A172 (cell line): ENCODE measurements around the gene SVEP1. TPM values are rescaled to one million over a fixed set of nuclear protein-coding genes. Genes with fewer than 3 reads are reported as not detected.

Experiments
- DNase-seq: peaks from one replicate; pipeline ENCODE4 v3.0.0-alpha.2; 2015; ENCODE audit warnings: low spot score
- total RNA-seq: library from RNA; depleted of rRNA; stranded (reverse); fragments of >200 nt; shearing (Covaris generic); gene quantifications from 2 replicates; pipeline ENCODE4 v1.2.3, GENCODE V29; 2014

The SVEP1 gene
- total RNA-seq, 1 experiment from 2014 or later: not detected

DNA sequence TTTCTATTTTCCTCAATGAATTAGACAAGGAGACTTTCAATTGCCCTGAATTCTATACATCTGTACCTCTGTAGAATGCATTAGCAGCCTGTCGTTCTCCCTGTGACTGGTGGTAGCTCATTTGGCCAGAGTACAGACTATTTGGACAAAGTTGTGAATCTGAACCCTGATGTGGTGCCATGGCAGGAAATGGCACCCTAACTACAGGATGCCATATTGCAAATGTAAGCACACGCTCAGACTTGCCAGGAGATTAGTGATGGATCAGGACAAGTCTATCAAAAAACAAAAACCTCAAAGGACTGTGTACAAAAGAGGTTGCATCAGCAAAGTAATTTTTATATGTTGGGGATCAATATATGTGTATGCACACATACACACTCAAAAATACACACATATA, 58.3 kb downstream of the SVEP1 start:
- DNase-seq: no peak

GRCh38 chr9:110520120-110520701, 59.3 kb downstream of the SVEP1 start:
- no peak for DNase-seq

- no peak for DNase-seq
Observed at GRCh38 chr9:110517483-110517882, 62.1 kb downstream of the SVEP1 start.

DNA sequence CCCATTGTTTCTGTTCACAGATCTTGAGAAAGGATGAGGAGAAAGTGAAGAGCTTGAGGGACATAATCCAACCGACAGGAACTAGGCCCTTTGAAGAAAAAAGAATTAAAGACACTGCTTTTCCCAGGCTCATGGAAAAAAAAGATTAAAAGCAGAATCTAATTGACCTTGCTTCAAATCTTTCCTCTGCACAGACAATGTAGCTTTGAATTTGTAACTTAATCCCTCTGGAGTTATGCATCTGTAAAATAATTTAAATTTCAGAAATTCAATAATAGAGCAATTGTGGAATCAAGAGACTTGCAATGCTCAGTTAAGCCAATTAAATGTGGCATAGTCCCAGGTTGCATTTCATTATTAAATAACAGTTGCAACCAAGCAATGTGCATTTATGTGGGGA, 64.6 kb downstream of the SVEP1 start:
- no peak for DNase-seq

DNA sequence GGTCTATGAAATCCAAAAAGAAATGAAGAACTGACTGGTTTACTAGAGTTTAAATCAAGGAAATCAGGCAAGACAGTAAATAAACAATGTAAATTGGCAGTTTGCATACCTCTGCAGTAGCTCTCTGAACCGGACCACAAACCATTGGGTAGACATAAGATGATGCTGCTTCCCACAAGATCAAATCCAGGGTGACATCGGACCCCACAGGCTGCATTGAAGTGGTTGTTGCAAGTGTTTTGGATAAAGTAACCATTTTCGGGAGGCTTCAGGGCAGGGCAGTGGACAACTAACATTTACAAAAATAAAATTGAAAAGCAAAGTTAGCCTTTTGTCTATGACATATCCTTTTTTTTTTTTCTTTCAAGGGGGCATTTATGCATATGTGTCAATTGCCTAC, 66.7 kb downstream of the SVEP1 start:
- DNase-seq: no peak

GRCh38 chr9:110509792-110510191, 69.7 kb downstream of the SVEP1 start:
- no peak for DNase-seq

- DNase-seq: no peak
Observed at GRCh38 chr9:110502842-110503241, 76.7 kb downstream of the SVEP1 start.

- DNase-seq: no peak
Observed at GRCh38 chr9:110499608-110500007, 79.9 kb downstream of the SVEP1 start.

- no peak for DNase-seq
Observed at GRCh38 chr9:110487196-110487595, 92.3 kb downstream of the SVEP1 start.

GRCh38 chr9:110486218-110486617, 93.3 kb downstream of the SVEP1 start:
- DNase-seq: no peak

DNA sequence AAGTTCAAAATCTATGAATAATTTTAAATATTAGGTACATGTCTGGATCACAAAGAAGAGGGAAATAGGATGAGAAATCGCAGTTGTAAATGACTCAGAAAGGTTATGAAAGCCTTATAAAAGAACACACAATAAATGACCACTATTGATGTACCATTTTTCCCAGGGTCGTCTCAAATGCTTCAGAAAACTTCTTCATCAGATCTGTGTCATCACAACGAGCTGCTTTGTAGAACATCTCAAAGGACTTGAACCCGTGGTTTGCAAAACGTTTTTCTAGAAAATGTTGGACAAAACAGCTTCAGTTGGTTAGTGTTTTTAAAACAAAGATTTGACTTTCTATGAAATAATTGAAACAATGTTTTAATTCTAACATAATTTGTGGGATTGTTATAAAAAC, 100.1 kb downstream of the SVEP1 start:
- DNase-seq: no peak

GRCh38 chr9:110476251-110476650, 103.3 kb downstream of the SVEP1 start:
- DNase-seq: no peak

- DNase-seq: no peak
Observed at GRCh38 chr9:110472111-110472510, 107.4 kb downstream of the SVEP1 start.

DNA sequence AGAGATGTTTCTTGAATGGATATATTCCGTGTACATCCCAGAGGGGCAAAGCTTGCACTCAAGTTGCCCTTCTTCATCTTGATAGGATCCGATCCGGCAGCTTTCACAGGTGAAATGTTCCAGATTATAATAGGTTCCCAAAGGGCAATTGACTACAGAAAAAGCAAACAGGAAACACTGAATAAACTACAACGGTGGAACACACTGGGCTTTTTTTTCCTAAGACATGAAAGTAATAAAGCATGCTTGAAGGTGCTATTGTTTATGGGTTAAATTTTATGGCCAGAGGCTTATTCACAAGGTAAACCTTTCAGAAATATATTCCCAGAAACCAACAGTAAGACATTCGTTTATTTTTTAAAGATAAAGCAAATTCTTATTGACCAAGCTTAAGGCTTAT, 110.6 kb downstream of the SVEP1 start:
- DNase-seq: no peak

DNA sequence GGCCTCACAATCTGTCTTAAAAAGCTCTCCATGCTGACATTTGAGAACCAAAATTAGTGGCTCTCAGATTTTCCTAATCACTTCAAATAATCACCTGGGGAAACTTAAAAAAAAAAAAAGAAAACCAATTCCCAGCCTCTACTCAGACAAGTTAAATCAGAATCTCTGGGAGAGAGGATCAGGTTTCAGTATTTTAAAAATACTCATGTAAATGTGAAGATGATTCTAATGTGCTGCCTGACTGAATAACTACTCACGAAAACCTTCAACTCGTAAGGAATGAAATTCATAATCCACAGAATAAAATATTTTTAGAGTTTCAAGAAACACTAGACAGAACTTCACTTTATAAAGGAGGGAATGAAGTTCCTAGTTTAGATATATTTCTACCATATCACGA, 114.4 kb downstream of the SVEP1 start:
- DNase-seq: no peak

- no peak for DNase-seq
Observed at GRCh38 chr9:110464321-110464720, 115.2 kb downstream of the SVEP1 start.

DNA sequence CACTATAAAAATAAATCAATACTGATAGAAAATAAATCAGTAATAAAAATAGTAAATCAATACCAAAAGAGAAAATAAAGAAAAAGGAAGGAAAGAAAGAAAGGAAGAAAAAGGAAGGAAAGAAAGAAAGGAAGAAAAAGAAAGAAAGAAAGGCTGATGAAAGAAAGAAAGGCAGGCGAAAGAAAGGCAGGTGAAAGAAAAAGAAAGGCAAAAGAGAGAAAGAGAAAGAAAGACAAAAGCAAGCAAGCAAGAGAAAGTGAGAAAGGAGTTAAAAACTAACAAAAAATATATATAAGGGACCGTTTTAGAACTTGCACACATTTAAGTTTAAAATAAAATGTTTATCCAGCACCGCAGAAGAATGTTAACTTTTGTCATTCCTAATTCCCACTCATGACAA, 116.0 kb downstream of the SVEP1 start:
- no peak for DNase-seq

DNA sequence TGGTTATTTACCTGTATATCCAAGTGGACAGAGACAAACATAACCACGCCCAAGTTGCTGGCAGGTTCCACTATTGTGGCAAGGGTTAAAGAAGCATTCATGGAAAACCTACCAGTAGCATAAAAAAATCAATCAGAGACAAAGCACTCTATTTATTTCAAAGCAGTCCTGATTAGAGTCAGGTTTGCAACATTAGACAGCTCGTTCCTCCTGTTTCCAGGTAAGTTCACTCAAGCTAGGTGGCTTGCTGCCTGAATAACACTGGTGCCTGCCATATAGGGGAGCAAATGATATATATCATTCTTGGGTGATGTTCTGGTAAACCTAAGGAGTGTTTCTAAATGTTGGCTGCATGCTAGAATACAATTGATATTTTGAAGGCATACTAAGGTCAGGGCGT, 122.3 kb downstream of the SVEP1 start:
- DNase-seq: no peak

DNA sequence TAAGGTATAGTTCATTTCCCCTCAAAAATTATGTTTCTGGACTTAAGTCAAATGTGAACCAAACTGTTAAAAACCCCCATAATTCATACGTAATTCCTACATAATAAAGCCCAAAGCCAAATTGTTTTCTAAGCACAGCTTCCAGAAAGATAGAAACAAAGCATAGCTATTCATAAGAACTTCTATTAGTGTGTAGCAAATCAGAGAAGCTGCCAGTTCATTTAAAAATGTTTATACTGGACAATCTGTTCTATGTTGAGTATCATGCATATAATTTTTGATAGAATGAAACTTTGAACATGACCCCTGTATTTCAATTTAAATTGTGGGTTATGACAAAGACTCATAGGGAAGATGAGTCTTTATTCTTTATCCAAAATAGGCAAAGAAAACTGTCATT, 122.9 kb downstream of the SVEP1 start:
- DNase-seq: no peak

DNA sequence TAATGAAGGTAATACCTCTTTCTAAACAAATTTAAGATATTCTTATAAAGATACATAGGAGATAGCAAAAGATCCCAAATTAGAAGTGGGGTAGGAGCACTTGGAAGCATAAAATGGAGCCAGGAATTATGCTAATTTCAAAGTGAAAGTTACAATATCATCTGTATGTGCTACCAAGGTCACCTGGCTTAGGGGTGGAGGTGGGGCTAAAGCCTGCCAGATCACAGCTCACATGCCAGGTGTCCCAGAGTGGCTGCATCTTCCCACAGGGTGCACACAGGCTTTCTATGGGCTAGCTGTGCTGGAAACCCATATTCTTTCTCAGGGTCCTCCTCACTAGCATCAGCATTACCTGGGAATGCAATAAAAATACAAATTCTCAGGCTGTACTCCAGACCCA, 123.7 kb downstream of the SVEP1 start:
- no peak for DNase-seq

DNA sequence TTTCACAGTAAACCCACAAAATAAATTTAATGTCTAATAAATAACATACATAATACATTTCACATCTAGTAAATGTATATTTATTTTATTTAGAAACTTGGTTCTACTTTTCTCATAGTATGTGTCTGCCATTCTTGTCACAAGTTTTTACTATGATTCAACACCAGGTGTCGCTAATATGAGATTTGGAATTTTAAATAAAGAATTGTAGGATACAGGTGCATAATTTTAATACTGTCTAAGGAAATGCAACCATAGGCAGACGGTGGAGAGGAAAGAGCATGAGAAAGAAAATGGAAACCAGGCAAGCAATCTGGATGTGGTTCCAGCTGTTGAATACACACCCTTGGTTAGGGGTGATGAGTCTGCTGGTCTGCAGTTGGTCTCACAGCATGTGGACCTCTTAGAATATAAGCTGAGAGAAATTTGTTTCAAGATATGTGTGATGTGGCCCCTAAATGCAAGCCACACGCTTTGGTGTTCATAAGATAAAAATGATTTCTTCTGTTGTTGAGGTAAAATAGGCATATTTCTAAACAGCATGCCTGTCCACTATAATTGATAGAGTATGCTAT, 127.2 kb downstream of the SVEP1 start:
- DNase-seq: no peak

DNA sequence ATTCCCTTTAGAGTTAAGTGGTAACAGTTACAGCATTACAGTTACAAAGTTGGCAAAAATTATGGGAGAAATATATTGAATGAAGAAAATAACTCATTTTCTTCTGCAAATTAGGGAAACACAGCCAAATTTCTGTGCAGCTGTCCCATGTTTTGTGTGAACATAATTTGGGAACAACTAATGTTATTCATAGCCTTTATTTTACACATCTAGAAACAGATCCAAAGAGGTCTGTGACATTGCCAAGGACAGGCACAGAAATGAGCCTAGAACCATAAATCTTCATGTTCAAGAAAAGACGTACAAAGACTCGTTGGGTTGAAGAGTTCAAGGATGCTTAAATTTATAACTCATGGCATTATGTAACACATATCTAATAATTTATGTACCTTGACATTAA, 127.8 kb downstream of the SVEP1 start:
- no peak for DNase-seq

GRCh38 chr9:110447476-110447875, 132.1 kb downstream of the SVEP1 start:
- no peak for DNase-seq

GRCh38 chr9:110446171-110446570, 133.4 kb downstream of the SVEP1 start:
- no peak for DNase-seq
